ENCODE results near the gene IDI1. TPM values are rescaled to one million over a fixed set of nuclear protein-coding genes. Genes with fewer than 3 reads are reported as not detected.

Gene IDI1
- polyA plus RNA-seq, 1 of the 3 experiments (the other 2 are of a cell fraction) = 15.9 TPM

- TF ChIP-seq, protein P1, sequence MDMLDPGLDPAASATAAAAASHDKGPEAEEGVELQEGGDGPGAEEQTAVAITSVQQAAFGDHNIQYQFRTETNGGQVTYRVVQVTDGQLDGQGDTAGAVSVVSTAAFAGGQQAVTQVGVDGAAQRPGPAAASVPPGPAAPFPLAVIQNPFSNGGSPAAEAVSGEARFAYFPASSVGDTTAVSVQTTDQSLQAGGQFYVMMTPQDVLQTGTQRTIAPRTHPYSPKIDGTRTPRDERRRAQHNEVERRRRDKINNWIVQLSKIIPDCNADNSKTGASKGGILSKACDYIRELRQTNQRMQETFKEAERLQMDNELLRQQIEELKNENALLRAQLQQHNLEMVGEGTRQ (IDR thresholded peaks at IDR 0.05; ENCODE audit: borderline replicate concordance, low read depth, low read length) = no peak
- TF ChIP-seq CHD2 (IDR thresholded peaks at IDR 0.05; ENCODE audit: low read length, partially characterized antibody) = no peak
- no peak for TF ChIP-seq FOXJ3 (CRISPR knock-in tag; IDR thresholded peaks at IDR 0.05)
- TF ChIP-seq YY1 (IDR thresholded peaks at IDR 0.05; ENCODE audit: low read depth) = no peak; the same call in 1 of the 2 replicates
- TF ChIP-seq NFIC (IDR thresholded peaks at IDR 0.05; ENCODE audit: borderline replicate concordance) = no peak
- TF ChIP-seq CTCF (IDR thresholded peaks at IDR 0.05) = no peak
- peak; percentile 65 for TF ChIP-seq MXI1 (IDR thresholded peaks at IDR 0.05; ENCODE audit: low read depth, low read length)
- TF ChIP-seq GATA2 (CRISPR knock-in tag; IDR thresholded peaks at IDR 0.05) = no peak
- TF ChIP-seq EP300 (IDR thresholded peaks at IDR 0.05; ENCODE audit: borderline replicate concordance in 1 of 2, low read depth in 1 of 2, low read length in 1 of 2) = no peak
Measured at GRCh38 chr10:1048732-1049424, at the start of gene IDI1 (continued).

DNA sequence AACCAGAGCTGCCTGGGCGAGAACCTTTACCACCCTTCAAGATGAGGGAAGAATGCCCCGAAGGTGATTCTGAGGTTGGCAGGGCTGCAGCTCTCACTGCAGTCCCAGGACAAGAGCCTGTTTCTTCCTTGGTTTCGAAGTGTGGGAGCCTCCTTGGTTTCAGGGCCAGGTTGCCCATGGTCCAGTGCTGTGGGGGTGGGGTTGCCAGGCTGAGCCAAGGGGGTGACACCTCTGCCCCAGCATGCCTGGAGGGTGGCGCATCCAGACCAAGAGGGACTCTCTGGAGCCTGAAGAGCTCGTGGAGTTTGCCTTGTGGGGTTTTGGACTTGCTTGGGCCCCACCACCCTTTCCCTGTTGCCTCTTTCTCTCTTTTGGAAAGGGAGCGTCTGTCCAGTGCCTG lies 48.5 kb upstream of the IDI1 start:
- Histone ChIP-seq H3K9ac (no peak overlapping the region), H3K27me3 (ENCODE audit: insufficient read depth) (no peaks in the 10 kb centered on the region), H3K79me2 (ENCODE audit: insufficient read depth) (no peaks in the 10 kb centered on the region), H3K9me3 (no peaks in the 10 kb centered on the region), H3F3A (replicated peaks; ENCODE audit: insufficient read depth) (no peaks in the 10 kb centered on the region), H4K20me1 (ENCODE audit: insufficient read depth) (no peaks in the 10 kb centered on the region), H2AFZ (ENCODE audit: low read depth) (no peak overlapping the region), H3K9me2 (no peaks in the 10 kb centered on the region), H3K36me3 (replicated peaks in 1 of 2; ENCODE audit: control insufficient read depth in 1 of 2, insufficient read depth in 2 of 2, low read length in 1 of 2) (peaks cover 7 to 76% of the 10 kb centered on the region in 2 experiments), H3K4me2 (no peak overlapping the region), H3K4me1 (ENCODE audit: control insufficient read depth in 1 of 2, insufficient read depth in 2 of 2, low read depth in 1 of 2, low read length in 1 of 2) (peaks cover 0 to 33% of the 10 kb centered on the region in 2 experiments; a peak in 2 of 4 replicates), H3K4me3 (ENCODE audit: low read depth in 2 of 2, low read length in 1 of 2) (no peak overlapping the region), H3K27ac (ENCODE audit: low read depth in 2 of 2, low read length in 1 of 2) (peak overlapping the region in 1 of 2 experiments; percentile 93; a peak in 1 of 4 replicates)
- no peak for DNase-seq
- ChIA-PET CTCF (interaction anchor here (3.9 kb wide), 1 partner anchor 13 kb away, joined by 15 read pairs; no protein-coding TSS in a partner anchor), POLR2A (interaction anchor here (0.9 kb wide), 1 partner anchor 175 kb away, joined by 3 read pairs; no protein-coding TSS in a partner anchor)
- no peak for TF ChIP-seq POLR2AphosphoS5 (IDR thresholded peaks at IDR 0.05; ENCODE audit: low read depth, low read length)
- no peak for TF ChIP-seq ELF1 (IDR thresholded peaks at IDR 0.05)
- whole genome bisulfite sequencing (ENCODE audit: low lambda C conversion rate) = 97% methylated on average over 4 of the region's 6 CpGs
